Naive thymus-derived CD4-positive, alpha-beta T cell (primary cell): ENCODE results near the gene GRK5. TPM values are rescaled to one million over a fixed set of nuclear protein-coding genes. Genes with fewer than 3 reads are reported as not detected.

ENCODE experiments used
- ATAC-seq: fragments of 150-1000 bp; cut with Tn5 transposase; 2 replicates; pipeline ENCODE4 v1.10.0; 2021; ENCODE audit warnings: mild to moderate bottlenecking, moderate library complexity
- CTCF ChIA-PET: fragments of 350-600 bp; sonication (Branson Sonifier 250); formaldehyde crosslinking; loops from one replicate; lab custom pipeline; 2021; ENCODE audit warnings: antibody characterized with exemption; lab: Charles Lee
- POLR2A ChIA-PET: fragments of 350-600 bp; sonication (Branson Sonifier 250); formaldehyde crosslinking; loops from one replicate; lab custom pipeline; 2021; ENCODE audit warnings: antibody characterized with exemption, inconsistent platforms; lab: Charles Lee
- DNase-seq, 9 donors: peaks; one replicate each; pipeline versions ENCODE4 v3.0.0 to v3.0.0-alpha.2; 2020 to 2022; ENCODE audit warnings: mixed read lengths in 1 of 9
- H3K27ac ChIP-seq: one replicate; pipeline ENCODE4 v1.7.0; 2013; ENCODE audit warnings: mild to moderate bottlenecking, low read depth, low read length, moderate library complexity
- H3K27me3 ChIP-seq, 2 donors: one replicate each; pipeline ENCODE4 v1.7.0; 2013; ENCODE audit warnings: low read length in 2 of 2, mild to moderate bottlenecking in 2 of 2, moderate library complexity in 2 of 2; ENCODE audit not compliant: control insufficient read depth in 2 of 2, insufficient read depth in 2 of 2
- H3K36me3 ChIP-seq, 3 experiments: 1 replicate in 2 of 3; 2 replicates in 1 of 3; pipeline ENCODE4 v1.7.0; 2013; ENCODE audit warnings: low read length in 3 of 3, mild to moderate bottlenecking in 3 of 3, moderate library complexity in 1 of 3; ENCODE audit not compliant: insufficient read depth in 3 of 3, control insufficient read depth in 2 of 3
- H3K4me1 ChIP-seq, 2 donors: one replicate each; pipeline ENCODE4 v1.7.0; 2013; ENCODE audit warnings: low read length in 2 of 2, mild to moderate bottlenecking in 2 of 2, moderate library complexity in 1 of 2; ENCODE audit not compliant: control insufficient read depth in 2 of 2, insufficient read depth in 2 of 2
- H3K4me3 ChIP-seq: 2 replicates; pipeline ENCODE4 v1.7.0; 2013; ENCODE audit warnings: mild to moderate bottlenecking, low read length
- H3K9me3 ChIP-seq, 3 experiments: 1 replicate in 2 of 3; 2 replicates in 1 of 3; pipeline ENCODE4 v1.7.0; 2013; ENCODE audit warnings: low read length in 3 of 3; ENCODE audit not compliant: control insufficient read depth in 2 of 3
- H3K27ac Mint-ChIP-seq, 9 donors: one replicate each; pipeline ENCODE4 v1.8.0; 2020 to 2022; ENCODE audit warnings: mixed read lengths in 9 of 9, mild to moderate bottlenecking in 8 of 9, moderate library complexity in 5 of 9, inconsistent platforms in 2 of 9
- H3K27me3 Mint-ChIP-seq, 5 donors: one replicate each; pipeline ENCODE4 v1.8.0; 2021 to 2022; ENCODE audit warnings: mixed read lengths in 5 of 5, mild to moderate bottlenecking in 1 of 5
- H3K36me3 Mint-ChIP-seq, 5 donors: one replicate each; pipeline ENCODE4 v1.8.0; 2020 to 2022; ENCODE audit warnings: mixed read lengths in 5 of 5, mild to moderate bottlenecking in 3 of 5, inconsistent platforms in 1 of 5
- H3K4me1 Mint-ChIP-seq, 7 donors: one replicate each; pipeline ENCODE4 v1.8.0; 2020 to 2022; ENCODE audit warnings: mixed read lengths in 7 of 7, mild to moderate bottlenecking in 3 of 7, inconsistent platforms in 1 of 7
- H3K4me3 Mint-ChIP-seq, 10 donors: one replicate each; pipeline ENCODE4 v1.8.0; 2020 to 2022; ENCODE audit warnings: mild to moderate bottlenecking in 10 of 10, mixed read lengths in 10 of 10, moderate library complexity in 6 of 10, inconsistent platforms in 2 of 10
- H3K9me3 Mint-ChIP-seq, 11 donors: one replicate each; pipeline ENCODE4 v1.8.0; 2020 to 2022; ENCODE audit warnings: mixed read lengths in 11 of 11, mild to moderate bottlenecking in 4 of 11, inconsistent platforms in 1 of 11, moderate library complexity in 1 of 11
- intact Hi-C, 2 donors: fragments of 100-400 bp; cut with micrococcal nuclease; formaldehyde crosslinking; loops; one replicate each; pipeline ENCODE4 v1.15.1; 2023
- polyA plus RNA-seq, 2 donors: library from polyadenylated mRNA; unstranded; fragments of 300-500 nt; fragmentation: Illumina TruSeq; gene quantifications; one replicate each; pipeline ENCODE4 v1.2.3, GENCODE V29; 2021
- total RNA-seq, 6 experiments: library from RNA in 5 of 6; stranded (reverse) in 5 of 6; gene quantifications; 1 replicate in 5 of 6; 2 replicates in 1 of 6; pipeline ENCODE4 v1.2.3 and lab custom pipeline; 2021 to 2026

GRK5 gene
- total and polyA plus RNA-seq, 7 experiments from 2014 or later, result 16.4 to 45.2 (median 30.3) TPM

- Histone ChIP-seq H3K4me1 (peaks cover 0 to 2% of the 10 kb centered on the region in 2 donors), H3K27ac (no peak overlapping the region), H3K4me3 (no peak overlapping the region), H3K27me3 (no peaks in the 10 kb centered on the region), H3K36me3 (no peaks in the 10 kb centered on the region), H3K9me3 (no peaks in the 10 kb centered on the region)
- POLR2A ChIA-PET, result no interaction called here
- Mint-ChIP-seq H3K9me3 (no peaks in the 10 kb centered on the region), H3K27me3 (no peaks in the 10 kb centered on the region), H3K27ac (peak overlapping the region in 2 of 9 donors; percentile 28 to 46), H3K4me3 (no peak overlapping the region), H3K4me1 (peaks cover 16 to 46% (median 28%) of the 10 kb centered on the region in 7 donors), H3K36me3 (peaks cover 0 to 13% (median 5%) of the 10 kb centered on the region in 5 donors)
- intact Hi-C loops, result no loop called here
- DNase-seq (no peak), ATAC-seq (no peak)
- CTCF ChIA-PET, result no interaction called here
Measured at GRCh38 chr10:119368991-119369869, 161.9 kb downstream of the GRK5 start.

- Histone ChIP-seq H3K4me3 (no peak overlapping the region), H3K9me3 (no peaks in the 10 kb centered on the region), H3K36me3 (no peaks in the 10 kb centered on the region), H3K4me1 (peaks cover 0 to 2% of the 10 kb centered on the region in 2 donors), H3K27me3 (no peaks in the 10 kb centered on the region), H3K27ac (no peak overlapping the region)
- Mint-ChIP-seq H3K27ac (peak overlapping the region in 6 of 9 donors; percentile 46 to 84 (median 67)), H3K4me1 (peaks cover 14 to 39% (median 31%) of the 10 kb centered on the region in 7 donors), H3K9me3 (no peaks in the 10 kb centered on the region), H3K27me3 (no peaks in the 10 kb centered on the region), H3K36me3 (peaks cover 0 to 16% (median 0%) of the 10 kb centered on the region in 5 donors), H3K4me3 (peak overlapping the region in 1 of 10 donors; percentile 60)
- CTCF ChIA-PET, result no interaction called here
- ATAC-seq, result peak; percentile 56
- POLR2A ChIA-PET, result no interaction called here
- intact Hi-C loops, result no loop called here
- no peak for DNase-seq
Measured at GRCh38 chr10:119370111-119370741, 162.9 kb downstream of the GRK5 start.

GRCh38 chr10:119370972-119371703 lies 163.8 kb downstream of the GRK5 start:
- ChIA-PET CTCF (no interaction called here), POLR2A (no interaction called here)
- peak overlapping the region in 1 of 9 donors; percentile 58 for H3K27ac Mint-ChIP-seq
- ATAC-seq (no peak), DNase-seq (no peak)
- no peaks in the 10 kb centered on the region for H3K27me3 Mint-ChIP-seq
- no peaks in the 10 kb centered on the region for H3K9me3 Mint-ChIP-seq
- Histone ChIP-seq H3K9me3 (no peaks in the 10 kb centered on the region), H3K36me3 (no peaks in the 10 kb centered on the region), H3K4me1 (peaks cover 0 to 2% of the 10 kb centered on the region in 2 donors), H3K27ac (no peak overlapping the region), H3K27me3 (no peaks in the 10 kb centered on the region), H3K4me3 (no peak overlapping the region)
- no peak overlapping the region for H3K4me3 Mint-ChIP-seq
- H3K4me1 Mint-ChIP-seq, result peaks cover 17 to 44% (median 32%) of the 10 kb centered on the region in 7 donors
- peaks cover 0 to 10% (median 0%) of the 10 kb centered on the region in 5 donors for H3K36me3 Mint-ChIP-seq
- intact Hi-C loops, result no loop called here

GRCh38 chr10:119371704-119372663 lies 164.6 kb downstream of the GRK5 start:
- Mint-ChIP-seq H3K9me3 (no peaks in the 10 kb centered on the region), H3K36me3 (peaks cover 0 to 10% (median 0%) of the 10 kb centered on the region in 5 donors), H3K27ac (peak overlapping the region in 1 of 9 donors; percentile 58), H3K27me3 (no peaks in the 10 kb centered on the region), H3K4me1 (peaks cover 17 to 46% (median 29%) of the 10 kb centered on the region in 7 donors), H3K4me3 (no peak overlapping the region)
- intact Hi-C loops, result no loop called here
- H3K36me3 ChIP-seq, result no peaks in the 10 kb centered on the region
- H3K4me3 ChIP-seq, result no peak overlapping the region
- ChIA-PET CTCF (no interaction called here), POLR2A (interaction anchor here (0.6 kb wide), 1 partner anchor 533 kb away, joined by 5 read pairs; no protein-coding TSS in a partner anchor)
- peaks cover 0 to 2% of the 10 kb centered on the region in 2 donors for H3K4me1 ChIP-seq
- no peak for DNase-seq
- H3K27me3 ChIP-seq, result no peaks in the 10 kb centered on the region
- H3K9me3 ChIP-seq, result no peaks in the 10 kb centered on the region
- H3K27ac ChIP-seq, result no peak overlapping the region
- no peak for ATAC-seq

GRCh38 chr10:119373294-119374102 lies 166.1 kb downstream of the GRK5 start:
- Histone ChIP-seq H3K27ac (no peak overlapping the region), H3K4me3 (no peak overlapping the region), H3K9me3 (no peaks in the 10 kb centered on the region), H3K27me3 (no peaks in the 10 kb centered on the region), H3K36me3 (no peaks in the 10 kb centered on the region), H3K4me1 (peaks cover 0 to 2% of the 10 kb centered on the region in 2 donors)
- Mint-ChIP-seq H3K36me3 (peaks cover 0 to 11% (median 0%) of the 10 kb centered on the region in 5 donors), H3K4me1 (peaks cover 17 to 51% (median 36%) of the 10 kb centered on the region in 7 donors), H3K9me3 (no peaks in the 10 kb centered on the region), H3K4me3 (no peak overlapping the region), H3K27me3 (no peaks in the 10 kb centered on the region), H3K27ac (no peak overlapping the region)
- DNase-seq (no peak), ATAC-seq (no peak)
- intact Hi-C loops, result no loop called here
- CTCF ChIA-PET, result interaction anchor here (0.6 kb wide), 1 partner anchor 147 kb away, joined by 3 read pairs; no protein-coding TSS in a partner anchor
- POLR2A ChIA-PET, result no interaction called here
